Ovary (tissue), 3 donors: ENCODE results near the gene HSP90AB1.

ENCODE experiments used
- CTCF ChIP-seq, 3 donors: fragments of 450-650 bp in 2 of 3; fragments of 200-600 bp in 1 of 3; IDR thresholded peaks; one replicate each; pipeline versions ENCODE4 v1.5.1 to v1.8.0; 2016 to 2022; ENCODE audit warnings: antibody characterized with exemption in 3 of 3, mild to moderate bottlenecking in 1 of 3
- EP300 ChIP-seq: sonication (generic); formaldehyde crosslinking; IDR thresholded peaks from one replicate; pipeline ENCODE4 v1.6.1; 2017; ENCODE audit warnings: antibody characterized with exemption
- donor health status: DM: no; HTN: no; CAD: no.

- TF ChIP-seq EP300 = no peak
- no peak for TF ChIP-seq CTCF (IDR thresholded peaks at IDR 0.05)
Measured at GRCh38 chr6:44261581-44261980, 14.7 kb downstream of the HSP90AB1 start.
